ENCODE measurements around the gene TRIM24. TPM values are rescaled to one million over a fixed set of nuclear protein-coding genes. Genes with fewer than 3 reads are reported as not detected.

Gene TRIM24
- total RNA-seq, 2 experiments from 2014 or later = 14.1 to 16.0 TPM

- ATAC-seq (ENCODE audit: poor library complexity) = no peak
- Histone ChIP-seq H3K27me3 (ENCODE audit: control insufficient read depth in 1 of 2, insufficient read depth in 2 of 2, low read length in 2 of 2) (no peaks in the 10 kb centered on the region), H3K4me3 (ENCODE audit: low read length) (no peak overlapping the region), H3K27ac (ENCODE audit: low read depth in 1 of 2, low read length in 2 of 2) (no peak overlapping the region), H3K9me3 (ENCODE audit: control insufficient read depth in 1 of 2, insufficient read depth in 1 of 2, low read length in 2 of 2) (no peaks in the 10 kb centered on the region), H3K36me3 (ENCODE audit: insufficient read depth, low read length) (peaks cover 7% of the 10 kb centered on the region), H3K4me1 (ENCODE audit: insufficient read depth, low read length) (no peaks in the 10 kb centered on the region)
- H3K9me3 Mint-ChIP-seq = no peaks in the 10 kb centered on the region
- no peak for DNase-seq
- TF ChIP-seq CTCF (IDR thresholded peaks at IDR 0.05) = no peak
- intact Hi-C loops (cut with DNase I, micrococcal nuclease) = no loop called here
- CTCF ChIA-PET = no interaction called here
- POLR2A ChIA-PET = no interaction called here
- no peaks in the 10 kb centered on the region for H3K4me1 Mint-ChIP-seq (ENCODE audit: low read depth)
- peaks cover 46% of the 10 kb centered on the region for H3K36me3 Mint-ChIP-seq (ENCODE audit: low read depth)
- no peak overlapping the region for H3K4me3 Mint-ChIP-seq
- H3K27ac Mint-ChIP-seq = no peak overlapping the region
- no peaks in the 10 kb centered on the region for H3K27me3 Mint-ChIP-seq
Observed at GRCh38 chr7:138587485-138587884, 127.4 kb downstream of the TRIM24 start.

GRCh38 chr7:138588986-138589385 is 128.9 kb downstream of the TRIM24 start:
- H3K4me3 Mint-ChIP-seq = no peak overlapping the region
- peaks cover 31% of the 10 kb centered on the region for H3K36me3 Mint-ChIP-seq (ENCODE audit: low read depth)
- no peaks in the 10 kb centered on the region for H3K9me3 ChIP-seq (ENCODE audit: control insufficient read depth in 1 of 2, insufficient read depth in 1 of 2, low read length in 2 of 2)
- H3K9me3 Mint-ChIP-seq = no peaks in the 10 kb centered on the region
- no peaks in the 10 kb centered on the region for H3K4me1 ChIP-seq (ENCODE audit: insufficient read depth, low read length)
- no peak overlapping the region for H3K27ac Mint-ChIP-seq
- CTCF ChIA-PET = no interaction called here
- TF ChIP-seq CTCF (IDR thresholded peaks at IDR 0.05) = no peak
- no peaks in the 10 kb centered on the region for H3K4me1 Mint-ChIP-seq (ENCODE audit: low read depth)
- intact Hi-C loops (cut with DNase I, micrococcal nuclease) = no loop called here
- H3K36me3 ChIP-seq (ENCODE audit: insufficient read depth, low read length) = peaks cover 7% of the 10 kb centered on the region
- no peaks in the 10 kb centered on the region for H3K27me3 ChIP-seq (ENCODE audit: control insufficient read depth in 1 of 2, insufficient read depth in 2 of 2, low read length in 2 of 2)
- H3K4me3 ChIP-seq (ENCODE audit: low read length) = no peak overlapping the region
- no peak for DNase-seq
- H3K27ac ChIP-seq (ENCODE audit: low read depth in 1 of 2, low read length in 2 of 2) = no peak overlapping the region
- no peaks in the 10 kb centered on the region for H3K27me3 Mint-ChIP-seq
- no peak for ATAC-seq (ENCODE audit: poor library complexity)
- POLR2A ChIA-PET = no interaction called here

GRCh38 chr7:138590154-138590553 is 130.1 kb downstream of the TRIM24 start:
- no peaks in the 10 kb centered on the region for H3K9me3 Mint-ChIP-seq
- no peaks in the 10 kb centered on the region for H3K27me3 Mint-ChIP-seq
- POLR2A ChIA-PET = no interaction called here
- TF ChIP-seq CTCF (IDR thresholded peaks at IDR 0.05) = no peak
- Histone ChIP-seq H3K9me3 (ENCODE audit: control insufficient read depth in 1 of 2, insufficient read depth in 1 of 2, low read length in 2 of 2) (no peaks in the 10 kb centered on the region), H3K36me3 (ENCODE audit: insufficient read depth, low read length) (peaks cover 7% of the 10 kb centered on the region), H3K4me1 (ENCODE audit: insufficient read depth, low read length) (no peaks in the 10 kb centered on the region), H3K27ac (ENCODE audit: low read depth in 1 of 2, low read length in 2 of 2) (no peak overlapping the region), H3K4me3 (ENCODE audit: low read length) (no peak overlapping the region), H3K27me3 (ENCODE audit: control insufficient read depth in 1 of 2, insufficient read depth in 2 of 2, low read length in 2 of 2) (no peaks in the 10 kb centered on the region)
- intact Hi-C loops (cut with DNase I, micrococcal nuclease) = no loop called here
- no peak overlapping the region for H3K27ac Mint-ChIP-seq
- H3K36me3 Mint-ChIP-seq (ENCODE audit: low read depth) = peaks cover 20% of the 10 kb centered on the region
- DNase-seq (no peak), ATAC-seq (ENCODE audit: poor library complexity) (no peak)
- H3K4me3 Mint-ChIP-seq = no peak overlapping the region
- CTCF ChIA-PET = no interaction called here
- H3K4me1 Mint-ChIP-seq (ENCODE audit: low read depth) = no peaks in the 10 kb centered on the region
